Measurements from ENCODE around the gene RAB39A.

DNA sequence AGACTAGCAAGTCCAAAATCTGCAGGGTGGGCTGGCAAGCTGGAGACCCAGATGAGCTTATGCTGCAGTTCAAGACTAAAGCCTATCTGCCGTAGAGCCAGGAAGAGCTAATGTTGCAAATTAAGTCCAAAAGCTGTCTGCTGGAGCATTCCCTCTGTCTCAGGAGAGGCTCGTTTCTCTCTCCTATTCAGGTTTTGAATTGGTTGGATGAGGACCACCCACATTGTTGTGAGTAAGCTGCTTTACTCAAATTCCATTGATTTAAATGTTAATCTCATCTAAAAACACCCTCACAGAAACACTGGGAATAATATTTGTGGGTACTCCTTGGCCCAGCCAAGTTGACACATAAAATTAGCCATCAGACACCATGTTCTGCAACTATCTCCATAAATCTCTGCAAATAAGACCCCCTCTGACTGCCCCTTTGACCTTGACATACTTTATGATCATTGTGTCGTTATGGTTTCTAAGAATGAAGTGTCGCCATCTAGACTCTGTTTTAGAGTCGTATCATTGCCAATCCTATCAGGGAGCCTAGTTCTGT lies 63.7 kb downstream of the RAB39A start:
- TF ChIP-seq, protein P1, sequence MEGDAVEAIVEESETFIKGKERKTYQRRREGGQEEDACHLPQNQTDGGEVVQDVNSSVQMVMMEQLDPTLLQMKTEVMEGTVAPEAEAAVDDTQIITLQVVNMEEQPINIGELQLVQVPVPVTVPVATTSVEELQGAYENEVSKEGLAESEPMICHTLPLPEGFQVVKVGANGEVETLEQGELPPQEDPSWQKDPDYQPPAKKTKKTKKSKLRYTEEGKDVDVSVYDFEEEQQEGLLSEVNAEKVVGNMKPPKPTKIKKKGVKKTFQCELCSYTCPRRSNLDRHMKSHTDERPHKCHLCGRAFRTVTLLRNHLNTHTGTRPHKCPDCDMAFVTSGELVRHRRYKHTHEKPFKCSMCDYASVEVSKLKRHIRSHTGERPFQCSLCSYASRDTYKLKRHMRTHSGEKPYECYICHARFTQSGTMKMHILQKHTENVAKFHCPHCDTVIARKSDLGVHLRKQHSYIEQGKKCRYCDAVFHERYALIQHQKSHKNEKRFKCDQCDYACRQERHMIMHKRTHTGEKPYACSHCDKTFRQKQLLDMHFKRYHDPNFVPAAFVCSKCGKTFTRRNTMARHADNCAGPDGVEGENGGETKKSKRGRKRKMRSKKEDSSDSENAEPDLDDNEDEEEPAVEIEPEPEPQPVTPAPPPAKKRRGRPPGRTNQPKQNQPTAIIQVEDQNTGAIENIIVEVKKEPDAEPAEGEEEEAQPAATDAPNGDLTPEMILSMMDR (IDR thresholded peaks at IDR 0.05), result no peak
- no peak for TF ChIP-seq POLR2AphosphoS5 (IDR thresholded peaks at IDR 0.05)

Data from transverse colon (tissue), 4 donors.